Activated T-helper 2 cell treated with anti-CD3 and anti-CD28 coated beads, Interferon-gamma antibody, Interleukin-2, Interleukin-4, amounts not matched to agents 10 μg/mL and 5 μg/mL and 100 μg/mL, durations not matched to agents 14 hours and 24 hours and 36 hours (primary cell): ENCODE measurements around the gene NCS1. TPM values are rescaled to one million over a fixed set of nuclear protein-coding genes. Genes with fewer than 3 reads are reported as not detected.

Source experiments
- DNase-seq: peaks from one replicate; pipeline ENCODE4 v3.0.0; 2021; ENCODE audit warnings: low spot score
- H3K27ac Mint-ChIP-seq: one replicate; pipeline ENCODE4 v1.8.0; 2021; ENCODE audit warnings: mixed read lengths
- H3K27me3 Mint-ChIP-seq: one replicate; pipeline ENCODE4 v1.8.0; 2021; ENCODE audit warnings: low read depth, mixed read lengths
- H3K36me3 Mint-ChIP-seq: one replicate; pipeline ENCODE4 v1.8.0; 2021; ENCODE audit warnings: low read depth, mixed read lengths
- H3K4me1 Mint-ChIP-seq: one replicate; pipeline ENCODE4 v1.8.0; 2021; ENCODE audit warnings: low read depth, mixed read lengths
- H3K4me3 Mint-ChIP-seq: one replicate; pipeline ENCODE4 v1.8.0; 2021; ENCODE audit warnings: low read depth, mild to moderate bottlenecking, moderate library complexity, mixed read lengths
- H3K9me3 Mint-ChIP-seq: one replicate; pipeline ENCODE4 v1.8.0; 2021; ENCODE audit warnings: mixed read lengths
- intact Hi-C: fragments of 100-400 bp; cut with micrococcal nuclease; formaldehyde crosslinking; loops from one replicate; pipeline ENCODE4 v1.15.1; 2023
- total RNA-seq: library from RNA; stranded (reverse); gene quantifications from 2 replicates; pipeline ENCODE4 v1.2.3, GENCODE V29; 2022

The NCS1 gene
- total RNA-seq, 1 donor from 2014 or later: 27.9 TPM

DNA sequence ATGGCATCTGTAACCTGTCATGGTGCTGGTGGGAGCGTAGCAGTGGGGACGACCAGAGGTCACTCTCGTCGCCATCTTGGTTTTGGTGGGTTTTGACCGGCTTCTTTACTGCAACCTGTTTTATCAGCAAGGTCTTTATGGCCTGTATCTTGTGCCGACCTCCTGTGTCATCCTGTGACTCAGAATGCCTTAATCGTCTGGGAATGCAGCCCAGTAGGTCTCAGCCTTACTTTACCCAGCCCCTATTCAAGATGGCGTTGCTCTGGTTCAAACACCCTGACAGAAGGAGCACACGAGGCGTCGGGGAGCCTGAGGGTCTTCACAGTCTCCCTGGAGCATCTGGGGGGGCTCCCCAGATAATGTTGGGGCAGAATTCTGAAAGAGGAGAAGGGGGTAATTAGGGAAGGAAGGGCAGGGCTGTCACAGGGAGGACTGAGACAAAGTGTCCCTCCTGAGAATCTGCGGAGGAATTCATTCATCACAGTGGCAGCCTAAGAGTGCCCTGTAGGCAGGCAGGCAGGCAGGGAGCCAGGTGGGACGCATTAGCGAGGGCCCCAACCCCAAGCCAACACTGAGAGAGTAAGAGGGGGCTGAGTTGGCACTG, 21.3 kb upstream of the NCS1 start:
- H3K36me3 Mint-ChIP-seq: no peaks in the 10 kb centered on the region
- H3K27me3 Mint-ChIP-seq: peaks cover 11% of the 10 kb centered on the region
- DNase-seq: no peak
- intact Hi-C loops: no loop called here
- no peaks in the 10 kb centered on the region for H3K4me1 Mint-ChIP-seq
- no peak overlapping the region for H3K27ac Mint-ChIP-seq
- H3K9me3 Mint-ChIP-seq: no peaks in the 10 kb centered on the region
- H3K4me3 Mint-ChIP-seq: no peak overlapping the region

DNA sequence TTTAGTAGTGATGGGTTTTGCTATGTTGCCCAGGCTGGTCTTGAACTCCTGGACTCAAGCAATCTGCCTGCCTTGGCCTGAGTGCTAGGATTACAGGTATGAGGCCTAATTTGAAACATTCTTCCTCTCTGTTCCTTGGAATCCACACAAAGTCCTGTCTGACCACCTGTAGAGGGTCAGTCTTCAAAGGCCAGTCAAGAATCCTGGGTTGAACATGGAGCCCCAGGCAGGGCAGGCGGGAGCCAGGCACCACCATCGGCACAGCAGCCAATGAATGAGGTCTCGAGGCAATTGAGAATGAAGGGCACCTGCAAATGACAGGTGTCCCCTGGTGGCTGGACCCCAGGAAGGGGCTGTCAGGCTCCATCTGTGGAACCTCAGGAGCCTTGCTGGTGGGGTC, 17.4 kb upstream of the NCS1 start:
- no peaks in the 10 kb centered on the region for H3K27me3 Mint-ChIP-seq
- H3K36me3 Mint-ChIP-seq: no peaks in the 10 kb centered on the region
- intact Hi-C loops: no loop called here
- no peaks in the 10 kb centered on the region for H3K4me1 Mint-ChIP-seq
- H3K27ac Mint-ChIP-seq: no peak overlapping the region
- H3K4me3 Mint-ChIP-seq: no peak overlapping the region
- H3K9me3 Mint-ChIP-seq: no peaks in the 10 kb centered on the region
- no peak for DNase-seq

DNA sequence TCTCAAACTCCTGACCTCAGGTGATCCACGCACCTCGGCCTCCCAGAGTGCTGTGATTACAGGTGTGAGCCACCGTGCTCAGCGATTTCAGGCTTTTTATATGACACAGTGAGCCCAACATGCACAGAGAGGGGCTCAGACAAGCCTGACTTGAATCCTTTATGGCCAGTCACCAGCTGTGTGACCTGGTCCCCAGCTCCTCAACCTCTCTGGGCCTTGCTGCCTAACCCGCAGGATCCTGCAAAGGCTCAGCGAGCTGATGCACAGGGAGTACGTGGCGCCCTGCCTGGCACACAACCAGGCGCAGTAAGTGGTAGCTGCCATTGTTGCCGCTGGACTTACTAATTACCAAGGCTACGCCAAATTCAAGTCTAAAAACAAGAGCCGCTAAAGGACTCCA, 16.6 kb upstream of the NCS1 start:
- intact Hi-C loops: no loop called here
- DNase-seq: no peak
- Mint-ChIP-seq H3K9me3 (no peaks in the 10 kb centered on the region), H3K27me3 (no peaks in the 10 kb centered on the region), H3K4me1 (no peaks in the 10 kb centered on the region), H3K27ac (no peak overlapping the region), H3K36me3 (no peaks in the 10 kb centered on the region), H3K4me3 (no peak overlapping the region)

DNA sequence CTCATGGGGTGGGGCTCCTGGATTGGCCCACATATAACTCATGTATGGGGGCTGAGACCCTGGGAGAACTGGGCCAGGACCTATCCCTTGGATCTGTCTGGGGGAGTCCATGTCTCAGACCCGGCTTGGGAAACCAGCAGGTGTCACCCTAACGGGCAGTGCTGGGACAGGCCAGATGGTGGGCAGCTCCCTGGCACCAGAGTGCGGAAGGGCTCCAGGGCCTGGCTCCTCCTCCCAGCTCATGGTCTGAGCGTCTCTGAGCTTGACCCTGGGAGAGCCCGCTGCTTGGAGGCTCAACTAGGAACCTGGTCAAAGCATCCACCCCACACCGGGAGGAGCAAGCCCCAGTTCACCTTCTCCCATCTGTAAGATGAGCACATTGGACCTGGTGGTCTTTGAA, 15.5 kb upstream of the NCS1 start:
- Mint-ChIP-seq H3K36me3 (no peaks in the 10 kb centered on the region), H3K27me3 (no peaks in the 10 kb centered on the region), H3K27ac (no peak overlapping the region), H3K4me1 (no peaks in the 10 kb centered on the region), H3K4me3 (no peak overlapping the region), H3K9me3 (no peaks in the 10 kb centered on the region)
- intact Hi-C loops: no loop called here
- no peak for DNase-seq

DNA sequence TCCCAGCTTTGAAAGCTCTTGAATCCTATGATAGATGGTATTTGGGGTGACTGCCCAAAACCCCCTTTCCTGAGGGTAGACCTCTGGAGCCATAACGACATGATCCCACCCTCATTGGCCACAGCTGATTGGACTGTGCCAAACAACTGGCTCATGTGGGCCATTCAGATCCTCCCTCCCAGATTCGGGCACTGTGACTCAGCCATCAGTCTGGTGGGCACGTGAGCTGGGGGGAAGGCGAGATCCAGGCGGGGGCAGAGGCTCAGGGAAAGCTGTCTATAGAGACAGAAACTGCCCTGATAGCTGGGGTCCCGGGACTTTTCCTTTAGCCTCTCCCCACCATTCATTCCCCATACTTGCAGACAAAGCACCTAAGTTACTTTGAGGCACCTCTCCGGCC, 15.1 kb upstream of the NCS1 start:
- no peaks in the 10 kb centered on the region for H3K9me3 Mint-ChIP-seq
- H3K36me3 Mint-ChIP-seq: no peaks in the 10 kb centered on the region
- no peaks in the 10 kb centered on the region for H3K27me3 Mint-ChIP-seq
- intact Hi-C loops: no loop called here
- no peak overlapping the region for H3K4me3 Mint-ChIP-seq
- no peak for DNase-seq
- H3K27ac Mint-ChIP-seq: no peak overlapping the region
- no peaks in the 10 kb centered on the region for H3K4me1 Mint-ChIP-seq

DNA sequence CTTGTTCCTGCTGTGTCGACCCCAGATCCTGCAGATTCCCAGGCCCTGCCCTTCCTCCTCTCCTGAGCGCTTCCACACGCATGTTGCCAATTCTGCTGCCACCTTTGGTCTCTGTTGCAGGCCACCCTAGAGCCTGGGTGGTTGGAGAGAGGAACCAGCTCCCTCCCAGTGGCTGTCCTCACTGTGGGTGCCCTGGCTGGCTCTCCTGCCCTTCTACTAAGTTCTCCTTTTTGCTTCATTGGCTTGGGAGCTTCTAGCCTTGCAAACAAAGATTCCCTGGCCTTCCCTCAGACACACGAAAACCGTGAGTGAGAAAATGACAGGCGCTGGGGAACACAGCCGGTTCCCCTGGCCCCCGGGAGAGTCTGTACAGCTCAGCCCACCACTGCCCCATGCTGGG, 14.2 kb upstream of the NCS1 start:
- no peaks in the 10 kb centered on the region for H3K4me1 Mint-ChIP-seq
- no peak for DNase-seq
- H3K27ac Mint-ChIP-seq: no peak overlapping the region
- intact Hi-C loops: no loop called here
- no peaks in the 10 kb centered on the region for H3K9me3 Mint-ChIP-seq
- H3K27me3 Mint-ChIP-seq: no peaks in the 10 kb centered on the region
- H3K36me3 Mint-ChIP-seq: no peaks in the 10 kb centered on the region
- no peak overlapping the region for H3K4me3 Mint-ChIP-seq

DNA sequence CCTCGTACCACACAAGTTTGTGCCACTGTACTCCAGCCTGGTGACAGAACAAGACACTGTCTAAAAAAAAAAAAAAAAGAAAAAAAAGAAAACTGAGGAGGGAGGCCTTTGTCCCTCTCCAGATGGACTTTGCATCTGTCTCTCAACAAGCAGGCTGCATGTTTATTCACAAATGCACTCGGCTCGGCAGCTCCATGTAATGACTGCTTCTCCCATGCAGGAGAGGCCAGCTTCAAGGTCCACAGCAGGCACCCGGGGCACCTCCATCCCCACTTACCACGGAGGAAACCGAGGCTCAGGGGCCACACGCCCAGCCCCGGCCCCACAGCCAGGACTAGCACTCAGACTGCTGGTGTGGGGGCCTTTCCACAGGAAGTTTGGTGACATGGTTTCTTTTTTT, 13.1 kb upstream of the NCS1 start:
- Mint-ChIP-seq H3K27me3 (no peaks in the 10 kb centered on the region), H3K4me3 (no peak overlapping the region), H3K27ac (no peak overlapping the region), H3K4me1 (no peaks in the 10 kb centered on the region), H3K36me3 (no peaks in the 10 kb centered on the region), H3K9me3 (no peaks in the 10 kb centered on the region)
- no peak for DNase-seq
- intact Hi-C loops: no loop called here

DNA sequence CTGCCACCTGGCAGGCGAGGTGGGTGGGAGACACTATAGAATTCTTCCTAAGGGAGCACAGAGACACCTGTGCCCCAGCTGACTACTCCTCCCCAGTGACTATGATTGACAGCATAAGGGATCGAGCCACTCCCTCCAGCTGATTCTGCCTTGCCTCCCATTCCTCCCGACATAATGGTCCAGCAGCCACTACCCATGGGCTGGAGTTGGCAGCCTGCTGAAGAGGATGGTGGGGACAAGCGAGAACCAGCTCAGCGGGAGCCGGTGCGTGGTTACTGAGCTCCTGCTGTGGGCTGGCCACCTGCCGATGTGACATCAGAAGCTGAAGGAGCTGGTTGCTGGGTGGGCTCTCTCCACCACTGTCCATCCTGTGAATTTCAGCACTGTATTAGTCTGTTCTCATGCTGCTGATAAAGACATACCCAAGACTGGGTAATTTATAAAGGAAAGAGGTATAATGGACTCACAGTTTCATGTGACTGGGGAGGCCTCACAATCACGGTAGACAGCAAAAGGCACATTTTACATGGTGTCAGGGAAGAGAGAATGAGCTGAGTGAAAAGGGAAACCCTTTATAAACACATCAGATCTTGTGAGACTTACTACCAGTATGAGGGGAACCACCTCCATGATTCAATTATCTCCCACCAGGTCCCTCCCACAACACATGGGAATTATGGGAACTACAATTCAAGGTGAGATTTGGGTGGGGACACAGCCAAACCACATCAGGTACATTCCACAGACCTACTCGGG, 12.1 kb upstream of the NCS1 start:
- intact Hi-C loops: loop anchor here (10.0 kb wide), 1 partner anchor 55 kb away; no protein-coding TSS in a partner anchor
- Mint-ChIP-seq H3K4me1 (no peaks in the 10 kb centered on the region), H3K27me3 (no peaks in the 10 kb centered on the region), H3K4me3 (no peak overlapping the region), H3K27ac (no peak overlapping the region), H3K9me3 (no peaks in the 10 kb centered on the region), H3K36me3 (no peaks in the 10 kb centered on the region)
- no peak for DNase-seq

DNA sequence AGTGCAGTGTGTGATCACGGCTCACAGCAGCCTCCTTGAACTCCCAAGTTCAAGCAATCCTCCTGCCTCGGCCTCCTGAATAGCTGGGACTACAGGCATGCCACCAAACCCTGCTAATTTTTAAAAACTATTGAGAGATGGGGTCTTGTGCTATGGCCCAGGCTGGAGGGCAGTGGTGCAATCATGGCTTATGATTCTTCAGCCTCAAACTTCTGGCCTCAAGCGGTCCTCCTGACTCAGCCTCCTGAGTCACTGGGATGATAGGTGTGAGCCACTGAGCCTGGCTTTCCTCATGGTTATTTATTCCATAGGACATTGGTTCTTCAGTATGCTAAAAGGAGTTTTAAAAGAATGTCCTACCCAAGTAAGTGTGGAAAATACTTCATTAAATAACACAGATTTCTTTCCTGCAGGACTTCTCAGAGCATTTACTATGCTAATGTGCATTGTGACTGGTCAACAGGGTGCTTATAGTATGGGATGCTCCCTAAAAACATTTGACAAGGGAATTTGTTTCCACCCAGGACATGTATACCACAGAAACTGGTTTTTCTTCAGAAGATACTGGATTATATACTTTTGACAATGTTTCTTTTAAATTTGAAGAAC, 11.2 kb upstream of the NCS1 start:
- no peaks in the 10 kb centered on the region for H3K36me3 Mint-ChIP-seq
- H3K27ac Mint-ChIP-seq: no peak overlapping the region
- H3K4me3 Mint-ChIP-seq: no peak overlapping the region
- no peaks in the 10 kb centered on the region for H3K4me1 Mint-ChIP-seq
- H3K9me3 Mint-ChIP-seq: no peaks in the 10 kb centered on the region
- intact Hi-C loops: loop anchor here (10.0 kb wide), 1 partner anchor 56 kb away; no protein-coding TSS in a partner anchor
- DNase-seq: no peak
- H3K27me3 Mint-ChIP-seq: no peaks in the 10 kb centered on the region

DNA sequence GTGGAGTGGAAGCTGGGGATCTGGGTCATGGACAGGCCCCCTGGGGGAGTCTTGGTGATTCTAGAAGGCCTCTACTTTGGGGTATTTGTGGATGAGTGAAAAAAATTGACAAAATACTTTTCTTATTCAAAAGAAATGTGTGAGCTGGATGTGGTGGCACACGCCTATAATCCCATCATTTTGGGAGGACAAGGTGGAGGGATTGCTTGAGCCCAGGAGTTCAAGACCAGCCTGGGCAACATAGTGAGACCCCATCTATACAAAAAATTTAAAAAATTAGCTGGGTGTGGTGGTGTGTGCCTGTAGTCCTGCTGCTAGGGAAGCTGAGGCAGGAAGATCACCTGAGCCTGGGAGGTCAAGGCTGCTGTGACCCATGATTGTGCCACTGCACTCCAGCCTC, 6.6 kb upstream of the NCS1 start:
- Mint-ChIP-seq H3K9me3 (no peaks in the 10 kb centered on the region), H3K4me3 (no peak overlapping the region), H3K27me3 (peaks cover 17% of the 10 kb centered on the region), H3K36me3 (no peaks in the 10 kb centered on the region), H3K4me1 (peaks cover 7% of the 10 kb centered on the region), H3K27ac (no peak overlapping the region)
- DNase-seq: no peak
- intact Hi-C loops: loop anchor here (10.0 kb wide), 1 partner anchor 61 kb away; no protein-coding TSS in a partner anchor

DNA sequence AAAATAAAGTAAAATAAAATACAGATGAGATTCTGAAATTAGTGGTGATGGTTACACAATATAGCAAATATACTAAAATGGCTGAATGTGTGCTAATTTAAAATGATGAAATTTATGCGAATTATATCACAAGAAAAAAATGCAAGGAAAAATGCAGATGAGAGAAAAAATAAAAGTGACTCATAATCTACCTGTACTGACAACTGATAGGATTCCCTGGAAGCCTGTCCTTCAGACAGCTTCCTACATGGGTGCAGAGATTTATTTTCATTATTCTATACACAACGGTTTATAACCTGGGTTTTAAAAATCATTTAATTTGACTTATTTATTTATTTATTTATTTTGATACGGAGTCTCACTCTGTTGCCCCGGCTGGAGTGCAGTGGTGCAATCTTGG, 5.8 kb upstream of the NCS1 start:
- no peak overlapping the region for H3K4me3 Mint-ChIP-seq
- no peak overlapping the region for H3K27ac Mint-ChIP-seq
- H3K36me3 Mint-ChIP-seq: no peaks in the 10 kb centered on the region
- H3K27me3 Mint-ChIP-seq: peaks cover 24% of the 10 kb centered on the region
- no peak for DNase-seq
- intact Hi-C loops: loop anchor here (2.0 to 10.0 kb wide), 2 partner anchors 38 to 62 kb away; no protein-coding TSS in a partner anchor
- no peaks in the 10 kb centered on the region for H3K9me3 Mint-ChIP-seq
- peaks cover 7% of the 10 kb centered on the region for H3K4me1 Mint-ChIP-seq

DNA sequence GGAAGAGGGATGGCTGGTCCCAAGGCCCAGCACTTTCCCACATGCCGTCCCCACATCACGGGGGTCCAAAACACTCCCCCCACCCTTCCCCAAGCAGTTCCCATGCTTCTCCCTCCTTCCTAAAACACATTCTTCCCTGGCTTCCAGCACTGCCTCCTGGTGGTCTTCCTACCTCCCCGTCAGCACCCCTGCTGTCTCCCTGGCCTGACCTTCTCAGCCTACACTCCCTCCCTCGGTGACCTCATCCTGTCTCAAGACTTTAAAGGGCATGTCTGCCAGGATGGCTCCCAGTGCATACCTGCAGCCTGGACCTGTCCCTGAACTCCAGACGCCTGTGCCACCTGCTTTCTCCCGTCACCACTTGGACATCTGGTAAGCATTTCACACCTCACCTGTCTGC, 4.3 kb upstream of the NCS1 start:
- Mint-ChIP-seq H3K27ac (no peak overlapping the region), H3K4me1 (peaks cover 7% of the 10 kb centered on the region), H3K36me3 (no peaks in the 10 kb centered on the region), H3K27me3 (peaks cover 24% of the 10 kb centered on the region), H3K4me3 (no peak overlapping the region), H3K9me3 (no peaks in the 10 kb centered on the region)
- no peak for DNase-seq
- intact Hi-C loops: loop anchor here (2.0 to 10.0 kb wide), 2 partner anchors 39 to 63 kb away; no protein-coding TSS in a partner anchor
